A549 (cell line): ENCODE data around the gene POP7. TPM values are rescaled to one million over a fixed set of nuclear protein-coding genes. Genes with fewer than 3 reads are reported as not detected.

Source experiments
- ATAC-seq, 2 experiments: fragments of 200-7000 bp in 1 of 2; fragments of >200 bp in 1 of 2; cut with Nextera tagmentation in 1 of 2; cut with Tn5 transposase in 1 of 2; 3 replicates each; pipeline versions ENCODE4 v1.8.0 to v1.9.1; 2018 to 2020; ENCODE audit warnings: mild to moderate bottlenecking in 1 of 2, moderate library complexity in 1 of 2
- CTCF ChIA-PET: fragments of 300-600 bp; sonication (Branson Sonifier 250); formaldehyde crosslinking; extraction: SDS; loops from one replicate; lab custom pipeline; 2021; ENCODE audit warnings: antibody characterized with exemption, inconsistent platforms; lab: Yijun Ruan, JAX
- POLR2A ChIA-PET: fragments of 350-600 bp; formaldehyde crosslinking; extraction: SDS; loops from one replicate; lab custom pipeline; 2021; ENCODE audit warnings: antibody characterized with exemption, inconsistent platforms; lab: Yijun Ruan, JAX
- DNase-seq, 2 experiments: peaks; one replicate each; pipeline versions ENCODE4 v3.0.0 to v3.0.0-alpha.2; 2011 to 2016; ENCODE audit warnings: low read depth in 1 of 2, low spot score in 1 of 2
- FAIRE-seq: peaks from 2 replicates; lab custom pipeline; 2011; peaks lifted over from hg19 to GRCh38; lab: Jason Lieb, UNC
- H3K27ac ChIP-seq, 2 experiments: fragments of >200 bp; sonication (Bioruptor Twin); formaldehyde crosslinking; 3 replicates each; pipeline ENCODE4 v1.5.1; 2016 to 2017
- H3K4me1 ChIP-seq: fragments of >200 bp; sonication (Bioruptor Twin); formaldehyde crosslinking; 3 replicates; pipeline ENCODE4 v1.6.1; 2016
- H3K4me2 ChIP-seq: fragments of >200 bp; sonication (Bioruptor Twin); formaldehyde crosslinking; 3 replicates; pipeline ENCODE4 v1.6.1; 2016
- H3K4me3 ChIP-seq: fragments of >200 bp; sonication (Bioruptor Twin); formaldehyde crosslinking; 3 replicates; pipeline ENCODE4 v1.5.1; 2016
- H3K9me3 ChIP-seq: fragments of >200 bp; sonication (Bioruptor Twin); formaldehyde crosslinking; 3 replicates; pipeline ENCODE4 v1.6.1; 2016
- E2F6 ChIP-seq: IDR thresholded peaks from 2 replicates; pipeline ENCODE4 v1.6.1; 2012; ENCODE audit warnings: low read depth, borderline replicate concordance
- HMGXB4 ChIP-seq: fragments of 250-450 bp; sonication (Bioruptor Pico); IDR thresholded peaks from 2 replicates; pipeline ENCODE4 v1.5.0; 2021; ENCODE audit warnings: mild to moderate bottlenecking, moderate library complexity, borderline replicate concordance
- HOXB13 ChIP-seq: fragments of 250-450 bp; sonication (Bioruptor Pico); IDR thresholded peaks from 2 replicates; pipeline ENCODE4 v1.5.0; 2020; ENCODE audit warnings: low read depth, mild to moderate bottlenecking, moderate library complexity
- MAX ChIP-seq: IDR thresholded peaks from 2 replicates; pipeline ENCODE4 v1.6.1; 2012
- MYC ChIP-seq: IDR thresholded peaks from 2 replicates; pipeline ENCODE4 v1.6.1; 2012; ENCODE audit warnings: mild to moderate bottlenecking, inconsistent platforms, low read length, improper control_type of control experiment, borderline replicate concordance
- RNF2 ChIP-seq: fragments of 200-600 bp; sonication (generic); IDR thresholded peaks from 2 replicates; pipeline ENCODE4 v1.6.1; 2016; ENCODE audit warnings: low read depth, mild to moderate bottlenecking, antibody characterized with exemption, moderate library complexity, borderline replicate concordance
- SREBF2 ChIP-seq: fragments of 450-650 bp; IDR thresholded peaks from 2 replicates; pipeline ENCODE4 v1.6.1; 2014; ENCODE audit warnings: mild to moderate bottlenecking, moderate library complexity
- WGBS: methylation state at CpG from one replicate; pipeline ENCODE4 v1.1.6; 2017; ENCODE audit errors: missing lambda C conversion rate; 5-methylcytosine and 5-hydroxymethylcytosine counted together
- polyA plus RNA-seq, 4 experiments: library from polyadenylated mRNA; depleted of rRNA in 3 of 4; stranded (reverse); fragments of >200 nt; fragmentation: RNase III in 1 of 4; extraction: RNeasy Plus Mini Kit Qiagen cat#74134 plus additional on column Dnase treatment in 1 of 4; gene quantifications; 2 replicates in 3 of 4; 3 replicates in 1 of 4; pipeline ENCODE4 v1.2.3, GENCODE V29; 2011 to 2017
- TF ChIP-seq, protein P1 (sequence below): fragments of 200-600 bp; sonication (generic); IDR thresholded peaks from 2 replicates; pipeline ENCODE4 v1.6.1; 2016; ENCODE audit warnings: antibody characterized with exemption, mild to moderate bottlenecking, moderate library complexity

The POP7 gene
- polyA plus RNA-seq, 2 of the 4 experiments (the other 2 are of a cell fraction) = 29.5 to 77.4 TPM

- H3K4me1 ChIP-seq = peaks cover 15% of the 10 kb centered on the region
- no peaks in the 10 kb centered on the region for H3K9me3 ChIP-seq
- peak overlapping the region; percentile 87 to 99 for H3K27ac ChIP-seq
- DNase-seq (no peak), FAIRE-seq (no peak), ATAC-seq (peak; percentile 7 to 27; a peak in 3 of 6 replicates)
- H3K4me3 ChIP-seq = peak overlapping the region; percentile 77
- POLR2A ChIA-PET = interaction anchor here (0.7 kb wide), 1 partner anchor 45 kb away, joined by 3 read pairs; no protein-coding TSS in a partner anchor
- CTCF ChIA-PET = interaction anchor here (0.5 to 5.6 kb wide), 3 partner anchors 16 to 115 kb away, joined by 3 to 72 read pairs (median 5); no protein-coding TSS in a partner anchor
- WGBS = under 1% methylated on average over 25 of the region's 43 CpGs
- peak overlapping the region; percentile 93 for H3K4me2 ChIP-seq
- 0 out of 2 replicates have a peak, but pooled peaks have one; percentile 51 for TF ChIP-seq RNF2
- TF ChIP-seq E2F6 = 0 out of 2 replicates have a peak, but pooled peaks have one; percentile 37
- TF ChIP-seq MAX = no peak
- TF ChIP-seq SREBF2 = no peak
Measured at GRCh38 chr7:100674411-100675104, 31.4 kb upstream of the POP7 start.

DNA sequence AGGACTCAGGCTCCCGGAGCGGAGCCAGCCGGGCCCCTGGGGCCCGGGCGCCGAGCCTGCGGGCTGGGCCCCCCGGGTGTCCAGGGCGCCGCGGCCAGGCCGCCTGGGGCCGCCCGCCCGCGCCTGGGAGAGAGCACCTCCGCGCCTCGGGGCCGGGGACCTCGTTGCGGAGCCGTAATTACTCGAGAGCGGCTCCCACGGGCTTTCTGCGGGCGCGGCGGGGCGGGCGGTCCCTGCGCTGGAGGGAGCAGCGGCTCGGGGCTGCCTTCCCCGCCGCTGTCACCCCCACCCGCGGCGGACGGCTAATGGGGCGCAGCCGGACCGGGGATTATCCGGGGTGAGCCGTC lies 30.8 kb upstream of the POP7 start:
- 0% methylated on average over 7 of the region's 46 CpGs for WGBS
- Histone ChIP-seq H3K4me2 (peak overlapping the region; percentile 93), H3K4me1 (peaks cover 20% of the 10 kb centered on the region), H3K27ac (peak overlapping the region; percentile 87 to 99), H3K9me3 (no peaks in the 10 kb centered on the region)
- FAIRE-seq (no peak), DNase-seq (no peak), ATAC-seq (0 out of 6 replicates have a peak, but pooled peaks of 1 of the 2 experiments have one; percentile 2)
- CTCF ChIA-PET = interaction anchor here (1.2 to 5.6 kb wide), 2 partner anchors 15 to 72 kb away, joined by 5 to 72 read pairs; no protein-coding TSS in a partner anchor
- POLR2A ChIA-PET = interaction anchor here (0.7 kb wide), 1 partner anchor 45 kb away, joined by 3 read pairs; no protein-coding TSS in a partner anchor
- TF ChIP-seq, protein P1, sequence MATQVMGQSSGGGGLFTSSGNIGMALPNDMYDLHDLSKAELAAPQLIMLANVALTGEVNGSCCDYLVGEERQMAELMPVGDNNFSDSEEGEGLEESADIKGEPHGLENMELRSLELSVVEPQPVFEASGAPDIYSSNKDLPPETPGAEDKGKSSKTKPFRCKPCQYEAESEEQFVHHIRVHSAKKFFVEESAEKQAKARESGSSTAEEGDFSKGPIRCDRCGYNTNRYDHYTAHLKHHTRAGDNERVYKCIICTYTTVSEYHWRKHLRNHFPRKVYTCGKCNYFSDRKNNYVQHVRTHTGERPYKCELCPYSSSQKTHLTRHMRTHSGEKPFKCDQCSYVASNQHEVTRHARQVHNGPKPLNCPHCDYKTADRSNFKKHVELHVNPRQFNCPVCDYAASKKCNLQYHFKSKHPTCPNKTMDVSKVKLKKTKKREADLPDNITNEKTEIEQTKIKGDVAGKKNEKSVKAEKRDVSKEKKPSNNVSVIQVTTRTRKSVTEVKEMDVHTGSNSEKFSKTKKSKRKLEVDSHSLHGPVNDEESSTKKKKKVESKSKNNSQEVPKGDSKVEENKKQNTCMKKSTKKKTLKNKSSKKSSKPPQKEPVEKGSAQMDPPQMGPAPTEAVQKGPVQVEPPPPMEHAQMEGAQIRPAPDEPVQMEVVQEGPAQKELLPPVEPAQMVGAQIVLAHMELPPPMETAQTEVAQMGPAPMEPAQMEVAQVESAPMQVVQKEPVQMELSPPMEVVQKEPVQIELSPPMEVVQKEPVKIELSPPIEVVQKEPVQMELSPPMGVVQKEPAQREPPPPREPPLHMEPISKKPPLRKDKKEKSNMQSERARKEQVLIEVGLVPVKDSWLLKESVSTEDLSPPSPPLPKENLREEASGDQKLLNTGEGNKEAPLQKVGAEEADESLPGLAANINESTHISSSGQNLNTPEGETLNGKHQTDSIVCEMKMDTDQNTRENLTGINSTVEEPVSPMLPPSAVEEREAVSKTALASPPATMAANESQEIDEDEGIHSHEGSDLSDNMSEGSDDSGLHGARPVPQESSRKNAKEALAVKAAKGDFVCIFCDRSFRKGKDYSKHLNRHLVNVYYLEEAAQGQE = no peak
- no peak for TF ChIP-seq MYC
- TF ChIP-seq, all 56 proteins: peak for 0
- peak overlapping the region; percentile 77 for H3K4me3 ChIP-seq

- ATAC-seq = no peak
- Histone ChIP-seq H3K9me3 (no peaks in the 10 kb centered on the region), H3K4me2 (peak overlapping the region; percentile 93), H3K4me1 (peaks cover 27% of the 10 kb centered on the region), H3K27ac (peak overlapping the region; percentile 87 to 99; a peak in 5 of 6 replicates), H3K4me3 (peak overlapping the region; percentile 77)
- no peak for FAIRE-seq
- TF ChIP-seq HOXB13 (CRISPR knock-in tag) (no peak), HMGXB4 (CRISPR knock-in tag) (no peak)
- CTCF ChIA-PET = interaction anchor here (5.6 kb wide), 1 partner anchor 14 kb away, joined by 72 read pairs; no protein-coding TSS in a partner anchor
- WGBS = 86% methylated on average over 29 of the region's 59 CpGs
- POLR2A ChIA-PET = interaction anchor here (0.7 kb wide), 1 partner anchor 15 kb away, joined by 3 read pairs; no protein-coding TSS in a partner anchor
- DNase-seq = peak in 1 of 2 experiments; percentile 35
Measured at GRCh38 chr7:100675581-100676350, 30.2 kb upstream of the POP7 start.
